ENCODE measurements around the gene EML4.
A peak's percentile ranks its signal among the peaks of the same experiment; 100 is the strongest.

EML4 gene, protein sequence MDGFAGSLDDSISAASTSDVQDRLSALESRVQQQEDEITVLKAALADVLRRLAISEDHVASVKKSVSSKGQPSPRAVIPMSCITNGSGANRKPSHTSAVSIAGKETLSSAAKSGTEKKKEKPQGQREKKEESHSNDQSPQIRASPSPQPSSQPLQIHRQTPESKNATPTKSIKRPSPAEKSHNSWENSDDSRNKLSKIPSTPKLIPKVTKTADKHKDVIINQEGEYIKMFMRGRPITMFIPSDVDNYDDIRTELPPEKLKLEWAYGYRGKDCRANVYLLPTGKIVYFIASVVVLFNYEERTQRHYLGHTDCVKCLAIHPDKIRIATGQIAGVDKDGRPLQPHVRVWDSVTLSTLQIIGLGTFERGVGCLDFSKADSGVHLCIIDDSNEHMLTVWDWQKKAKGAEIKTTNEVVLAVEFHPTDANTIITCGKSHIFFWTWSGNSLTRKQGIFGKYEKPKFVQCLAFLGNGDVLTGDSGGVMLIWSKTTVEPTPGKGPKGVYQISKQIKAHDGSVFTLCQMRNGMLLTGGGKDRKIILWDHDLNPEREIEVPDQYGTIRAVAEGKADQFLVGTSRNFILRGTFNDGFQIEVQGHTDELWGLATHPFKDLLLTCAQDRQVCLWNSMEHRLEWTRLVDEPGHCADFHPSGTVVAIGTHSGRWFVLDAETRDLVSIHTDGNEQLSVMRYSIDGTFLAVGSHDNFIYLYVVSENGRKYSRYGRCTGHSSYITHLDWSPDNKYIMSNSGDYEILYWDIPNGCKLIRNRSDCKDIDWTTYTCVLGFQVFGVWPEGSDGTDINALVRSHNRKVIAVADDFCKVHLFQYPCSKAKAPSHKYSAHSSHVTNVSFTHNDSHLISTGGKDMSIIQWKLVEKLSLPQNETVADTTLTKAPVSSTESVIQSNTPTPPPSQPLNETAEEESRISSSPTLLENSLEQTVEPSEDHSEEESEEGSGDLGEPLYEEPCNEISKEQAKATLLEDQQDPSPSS

DNA sequence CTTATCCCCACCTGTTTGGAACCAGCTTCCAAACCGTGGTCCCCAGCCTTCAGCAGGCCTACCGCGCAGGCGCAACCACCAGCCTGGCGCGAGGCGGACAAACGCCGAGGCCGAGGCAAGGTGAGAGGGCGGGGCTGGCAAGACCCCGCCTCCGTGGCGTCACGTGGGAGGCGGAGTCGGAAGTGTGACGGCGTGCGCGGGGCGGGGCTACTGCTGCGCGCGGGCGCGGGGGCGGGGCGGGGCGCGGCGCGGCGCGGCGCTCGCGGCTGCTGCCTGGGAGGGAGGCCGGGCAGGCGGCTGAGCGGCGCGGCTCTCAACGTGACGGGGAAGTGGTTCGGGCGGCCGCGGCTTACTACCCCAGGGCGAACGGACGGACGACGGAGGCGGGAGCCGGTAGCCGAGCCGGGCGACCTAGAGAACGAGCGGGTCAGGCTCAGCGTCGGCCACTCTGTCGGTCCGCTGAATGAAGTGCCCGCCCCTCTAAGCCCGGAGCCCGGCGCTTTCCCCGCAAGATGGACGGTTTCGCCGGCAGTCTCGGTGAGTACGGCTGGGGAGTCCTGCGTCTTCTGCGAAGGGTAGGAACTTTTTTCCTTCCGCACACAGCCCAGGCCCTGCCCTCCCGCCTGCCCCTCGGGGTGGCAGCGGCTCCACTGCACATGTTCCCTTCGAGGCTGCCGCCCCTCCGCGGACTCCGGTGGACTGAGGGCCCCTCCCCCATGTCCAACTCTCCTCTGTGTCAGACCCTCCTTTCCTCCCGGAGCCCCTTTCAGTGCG, at the start of gene EML4:
TSS of gene EML4 (plus strand) at position 254 of the 774 bp plus-strand sequence. CDS start at position 513, 259 bp downstream.
- no peak for TF ChIP-seq GATA2 (IDR thresholded peaks at IDR 0.05; ENCODE audit: low read depth, low read length)
- no peak for TF ChIP-seq GATA3 (IDR thresholded peaks at IDR 0.05; ENCODE audit: low read depth, low read length)

DNA sequence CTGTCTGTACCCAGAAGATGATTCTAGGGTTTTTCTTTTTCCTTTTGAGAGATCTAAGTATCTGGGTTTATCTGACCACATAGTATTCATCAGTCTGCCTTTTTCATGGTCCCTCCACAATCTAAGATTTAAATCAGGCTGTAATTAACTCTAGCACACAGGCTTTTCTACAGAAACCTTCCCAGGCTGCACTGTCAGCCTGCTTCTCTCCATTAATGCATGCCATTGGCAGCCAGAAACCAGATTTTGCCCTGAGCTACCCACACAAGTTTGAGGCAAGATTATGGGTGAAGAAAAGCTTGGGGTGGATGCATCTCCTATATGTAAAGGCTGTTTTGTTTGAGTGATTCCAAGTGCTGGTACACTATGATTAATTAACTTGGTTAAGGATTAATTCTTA, 45.7 kb upstream of the EML4 start:
- TF ChIP-seq GATA2 (IDR thresholded peaks at IDR 0.05; ENCODE audit: low read depth, low read length): peak; percentile 82
- TF ChIP-seq GATA3 (IDR thresholded peaks at IDR 0.05; ENCODE audit: low read depth, low read length): no peak

DNA sequence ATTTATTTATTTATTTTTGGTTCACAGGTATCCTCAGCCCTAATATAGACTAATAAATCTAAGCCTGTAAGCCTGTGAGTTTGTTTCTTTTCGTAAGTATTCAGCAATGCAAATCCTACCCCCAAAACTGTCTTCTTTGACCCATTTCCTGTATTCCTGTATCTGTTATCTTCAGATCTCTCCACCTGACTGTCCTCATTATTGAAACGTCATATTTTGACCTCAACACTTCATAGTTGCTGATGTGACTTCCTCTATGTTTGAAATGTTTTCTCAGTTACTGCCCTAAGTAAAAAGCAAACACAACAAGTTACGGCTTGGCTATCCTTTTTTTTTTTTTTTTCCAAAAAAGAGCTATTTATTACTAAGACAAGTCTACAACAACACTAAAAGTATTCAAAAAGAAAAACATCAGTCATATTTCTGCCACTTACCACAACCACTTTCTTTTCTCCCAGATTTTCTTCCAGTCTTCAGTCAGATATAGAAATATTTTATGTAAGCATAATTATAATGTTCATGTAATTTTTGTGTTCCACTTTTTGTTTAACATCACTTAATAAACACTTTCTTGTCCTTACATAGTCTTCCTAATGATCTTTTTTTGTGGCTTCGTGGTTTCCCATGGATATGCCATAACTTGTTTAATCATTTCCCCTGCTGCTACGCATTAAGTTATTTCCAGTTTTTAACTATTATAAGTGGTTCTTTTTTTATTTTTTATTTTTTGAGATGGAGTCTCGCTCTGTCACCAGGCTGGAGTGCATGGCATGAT, 45.0 kb upstream of the EML4 start:
- TF ChIP-seq GATA2 (IDR thresholded peaks at IDR 0.05; ENCODE audit: low read depth, low read length): peak; percentile 75
- TF ChIP-seq GATA3 (IDR thresholded peaks at IDR 0.05; ENCODE audit: low read depth, low read length): peak; percentile 77

DNA sequence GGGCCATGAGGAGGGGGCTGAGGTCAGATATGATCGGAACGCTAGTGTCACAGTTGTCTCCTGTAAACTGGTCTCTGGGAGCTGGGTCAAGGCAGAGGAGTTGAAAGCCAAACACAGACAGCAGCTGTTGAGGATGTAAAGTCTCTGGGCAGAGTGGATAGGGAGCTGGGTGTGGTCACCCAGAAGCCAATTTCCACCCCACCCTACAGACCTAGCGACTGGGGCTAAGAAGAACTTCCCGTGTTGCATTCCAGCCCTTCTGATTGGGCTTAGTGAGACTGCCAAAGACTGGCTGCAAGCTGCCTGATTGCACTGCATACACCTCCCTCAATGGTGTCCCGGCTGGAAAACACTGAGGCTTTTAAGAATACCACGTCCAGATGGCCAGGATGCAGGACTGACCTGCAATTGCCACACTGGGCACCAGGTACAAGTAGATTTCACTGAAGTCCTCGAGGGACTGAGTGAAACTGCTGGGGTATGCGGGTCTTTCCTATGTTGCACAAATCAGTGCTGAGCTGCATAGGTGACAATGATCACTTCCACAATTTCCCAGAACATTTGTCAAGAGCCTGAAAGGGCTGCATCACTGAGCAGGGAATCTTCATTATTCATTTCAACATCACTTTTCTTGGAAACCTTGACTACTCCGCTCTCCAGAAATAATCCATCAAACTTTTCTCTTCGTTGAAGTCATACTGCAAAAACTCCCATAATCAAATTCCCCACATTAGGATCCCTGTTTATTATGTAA, 43.1 kb upstream of the EML4 start:
- TF ChIP-seq GATA3 (IDR thresholded peaks at IDR 0.05; ENCODE audit: low read depth, low read length): no peak
- no peak for TF ChIP-seq GATA2 (IDR thresholded peaks at IDR 0.05; ENCODE audit: low read depth, low read length)

DNA sequence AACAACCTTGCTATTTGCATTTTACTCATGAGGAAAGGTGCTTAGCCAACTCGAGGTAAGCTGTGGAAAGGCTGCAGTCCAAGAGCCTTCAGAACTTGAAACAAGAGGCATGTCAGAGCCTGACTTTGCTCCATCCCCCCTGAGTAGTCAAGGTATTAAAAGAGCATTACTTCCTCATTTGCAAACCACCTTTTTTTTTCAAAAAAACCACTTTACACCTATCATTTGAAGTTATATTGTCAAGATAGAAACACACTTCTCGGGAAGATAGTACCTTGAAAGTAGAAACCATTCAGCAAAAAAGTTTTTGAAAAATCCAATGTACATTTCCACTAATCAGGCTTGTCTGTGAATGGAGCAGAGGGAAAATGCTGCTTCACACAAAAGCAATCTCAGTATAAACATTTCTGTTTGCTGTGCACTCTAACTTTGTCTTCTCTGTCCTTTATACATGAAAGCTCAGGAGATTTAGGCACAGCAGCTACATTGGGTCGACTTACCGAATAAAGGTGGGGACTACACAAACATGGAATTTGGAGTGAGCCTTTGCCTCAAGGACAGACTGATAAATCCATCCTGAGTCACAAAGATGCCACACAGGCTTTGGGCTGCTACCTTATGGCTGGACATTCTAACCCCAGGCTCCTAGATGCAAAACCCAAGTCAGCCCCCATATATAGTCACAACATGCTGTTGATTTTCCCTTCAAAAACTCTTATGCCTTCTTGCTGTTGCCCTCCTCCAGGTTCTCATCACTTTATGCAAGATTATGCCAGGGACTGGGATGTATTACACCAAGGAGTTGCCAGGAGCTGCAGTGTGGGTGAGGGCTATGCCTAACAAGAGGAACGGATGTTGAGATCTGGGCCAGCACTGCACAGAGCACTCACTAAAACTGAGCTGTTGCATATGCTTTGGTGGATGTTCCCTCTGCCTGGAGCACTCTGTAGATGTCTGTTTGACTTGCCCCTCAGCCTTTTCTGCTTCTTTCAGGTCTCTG, 41.4 kb upstream of the EML4 start:
- TF ChIP-seq GATA2 (IDR thresholded peaks at IDR 0.05; ENCODE audit: low read depth, low read length) (no peak), GATA3 (IDR thresholded peaks at IDR 0.05; ENCODE audit: low read depth, low read length) (no peak)

DNA sequence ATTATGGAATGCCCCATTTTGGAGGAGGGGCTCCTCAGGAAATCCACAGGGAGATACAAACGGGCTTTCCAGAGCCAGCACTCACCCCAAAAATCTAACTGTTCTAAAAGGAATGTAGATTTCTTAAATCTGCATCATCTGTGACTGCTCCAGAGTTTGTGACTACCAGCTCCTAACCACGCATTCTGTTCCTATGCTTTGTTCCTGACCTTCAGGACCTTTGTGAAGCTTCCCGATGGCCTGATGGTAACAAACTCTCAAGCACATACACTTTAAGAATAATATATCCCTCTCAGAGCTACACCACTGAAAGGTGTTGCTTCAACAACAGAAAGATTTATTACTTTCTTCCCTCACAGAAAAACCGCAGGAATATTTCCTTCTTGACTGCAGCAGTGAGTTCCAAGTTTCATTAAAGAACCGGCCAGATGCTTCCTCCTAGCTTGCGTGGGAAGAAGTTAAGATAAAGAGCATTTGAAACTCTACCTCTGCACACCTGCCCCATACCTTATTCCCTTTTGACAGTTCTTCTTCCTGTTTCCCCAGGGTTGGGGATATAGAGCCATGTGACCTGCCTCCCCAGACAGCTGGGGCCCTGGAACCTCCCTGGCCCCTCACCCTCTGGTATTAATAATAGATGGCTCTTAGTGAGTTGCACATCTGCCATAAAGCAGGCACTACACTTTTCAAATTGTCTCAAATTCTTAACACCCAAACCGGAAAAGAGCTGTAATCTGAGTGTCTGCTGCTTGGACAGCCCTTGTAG, 40.2 kb upstream of the EML4 start:
- TF ChIP-seq GATA2 (IDR thresholded peaks at IDR 0.05; ENCODE audit: low read depth, low read length) (no peak), GATA3 (IDR thresholded peaks at IDR 0.05; ENCODE audit: low read depth, low read length) (no peak)

DNA sequence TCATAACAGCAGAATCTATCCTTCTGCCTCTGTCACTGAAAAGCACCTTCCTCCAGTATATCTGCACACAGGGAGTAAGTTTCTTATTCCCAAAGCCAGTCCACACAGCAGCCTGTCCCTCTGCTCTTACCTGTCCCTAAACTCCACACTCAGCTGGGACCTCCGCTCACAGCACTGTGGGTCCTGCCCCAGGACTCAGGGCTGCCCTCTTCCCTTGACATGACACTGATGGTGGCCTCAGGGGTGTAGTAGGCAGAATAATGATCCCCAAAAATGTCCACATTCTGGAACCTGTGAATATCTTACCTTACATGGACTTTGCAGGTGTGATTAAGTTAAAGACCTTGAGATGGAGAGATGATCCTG, 39.7 kb upstream of the EML4 start:
- TF ChIP-seq GATA3 (IDR thresholded peaks at IDR 0.05; ENCODE audit: low read depth, low read length) (no peak), GATA2 (IDR thresholded peaks at IDR 0.05; ENCODE audit: low read depth, low read length) (no peak)

DNA sequence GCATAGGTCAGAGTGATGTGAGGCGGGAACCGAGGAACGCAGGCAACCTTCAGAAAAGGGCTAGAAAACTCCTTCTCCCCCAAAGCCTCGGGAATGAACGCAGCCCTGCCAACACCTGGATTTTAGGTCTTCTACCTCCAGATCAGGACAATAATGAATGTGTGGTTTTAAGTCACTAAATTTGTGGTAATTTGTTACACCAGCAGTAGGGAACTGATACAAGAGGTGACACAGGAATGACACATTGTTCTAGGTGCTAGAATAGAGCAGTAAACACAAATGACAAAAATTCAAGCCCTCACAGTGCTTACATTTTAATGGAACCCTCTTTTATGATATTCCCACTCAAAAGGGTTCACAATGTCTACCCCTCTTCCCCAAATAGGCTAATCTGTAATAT, 39.2 kb upstream of the EML4 start:
- no peak for TF ChIP-seq GATA3 (IDR thresholded peaks at IDR 0.05; ENCODE audit: low read depth, low read length)
- no peak for TF ChIP-seq GATA2 (IDR thresholded peaks at IDR 0.05; ENCODE audit: low read depth, low read length)

DNA sequence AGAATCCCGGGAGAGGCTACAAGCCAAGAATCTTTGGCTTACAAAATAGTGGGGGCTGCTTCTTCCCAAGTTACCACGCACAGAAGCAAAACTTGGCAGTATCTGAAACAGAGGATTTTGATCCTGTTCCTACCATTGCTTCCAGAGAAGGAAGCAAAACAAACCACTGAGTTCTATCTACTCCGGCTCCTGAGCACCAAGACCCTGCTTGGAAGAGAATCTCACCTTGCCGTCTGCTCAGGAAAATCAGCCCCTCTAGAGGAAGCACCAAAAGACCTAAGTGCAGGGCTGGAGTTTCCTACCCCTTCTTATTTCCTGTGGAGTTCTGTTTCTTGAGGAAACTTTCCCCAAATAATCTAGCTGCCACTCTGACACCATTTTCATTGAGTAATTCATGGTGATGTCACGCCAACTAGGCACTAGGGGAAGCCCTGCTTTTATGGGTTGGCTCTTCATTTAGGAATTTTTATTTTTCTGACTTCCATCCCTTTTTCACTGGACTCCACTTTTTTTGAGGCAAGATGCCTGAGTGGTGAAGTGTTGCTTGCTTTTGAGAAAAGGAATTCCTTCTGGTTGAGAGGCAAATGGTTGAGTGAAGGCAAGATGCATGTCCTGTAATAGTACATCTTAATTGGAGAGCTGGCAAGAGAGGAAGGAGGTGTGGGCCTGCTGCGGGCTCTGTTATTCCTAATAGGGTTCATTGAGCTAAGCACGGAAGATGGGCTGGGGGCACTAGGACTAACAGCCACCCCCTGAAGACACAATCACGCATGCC, 36.8 kb upstream of the EML4 start:
- TF ChIP-seq GATA3 (IDR thresholded peaks at IDR 0.05; ENCODE audit: low read depth, low read length): no peak
- no peak for TF ChIP-seq GATA2 (IDR thresholded peaks at IDR 0.05; ENCODE audit: low read depth, low read length)

DNA sequence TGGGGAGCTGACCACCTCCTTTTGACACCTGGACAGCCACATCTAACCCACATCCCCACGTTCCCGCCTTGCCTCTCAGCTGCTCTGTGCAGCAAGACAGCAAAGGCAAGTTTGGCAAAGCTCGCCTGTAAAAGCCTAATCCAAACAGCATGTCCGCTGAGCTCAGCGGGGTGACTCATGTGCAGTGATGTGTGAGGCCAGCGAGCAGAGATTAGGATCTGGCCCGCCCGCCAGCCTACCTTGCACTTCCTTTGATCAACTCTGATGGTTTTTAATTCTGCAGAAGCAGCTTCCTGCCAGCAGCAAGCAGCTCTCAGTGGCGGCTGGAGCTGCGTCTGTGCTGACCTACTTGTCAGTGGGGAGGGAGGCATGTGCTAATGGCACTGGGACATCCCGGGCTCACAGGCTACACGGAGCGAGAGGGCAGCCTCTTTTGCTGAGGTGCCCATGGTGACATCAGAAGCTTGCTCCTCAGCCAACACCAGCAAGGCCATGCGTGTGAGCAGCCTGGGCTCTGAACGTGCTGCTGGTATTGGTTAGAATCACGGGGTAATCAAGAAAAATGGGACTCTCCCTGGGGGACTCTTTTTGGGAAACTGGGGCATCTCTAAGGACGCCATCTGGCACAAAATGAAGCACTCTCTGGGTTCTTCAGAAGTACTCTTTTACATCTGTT, 36.0 kb upstream of the EML4 start:
- TF ChIP-seq GATA3 (IDR thresholded peaks at IDR 0.05; ENCODE audit: low read depth, low read length) (peak; percentile 99), GATA2 (IDR thresholded peaks at IDR 0.05; ENCODE audit: low read depth, low read length) (peak; percentile 100)

Data from SH-SY5Y (cell line).